T-helper 1 cell treated with Interleukin-12 subunit alpha and Interleukin-12 subunit beta and Interleukin-4 antibody, amounts not matched to agents 30 ng/mL and 1 ng/mL, for 36 hours (primary cell): ENCODE results near the gene TMEM205. TPM values are rescaled to one million over a fixed set of nuclear protein-coding genes. Genes with fewer than 3 reads are reported as not detected.
"Not testable (repeated sequence)": the region's sequence is repeated elsewhere in the genome, so short reads cannot be mapped to it uniquely, and the experiment has no call there.

ENCODE experiments used
- intact Hi-C: fragments of 100-400 bp; cut with micrococcal nuclease; formaldehyde crosslinking; loops from one replicate; pipeline ENCODE4 v1.15.1; 2024
- total RNA-seq: library from RNA; stranded (reverse); gene quantifications from 2 replicates; pipeline ENCODE4 v1.2.3, GENCODE V29; 2022

TMEM205 gene
- total RNA-seq, 1 donor from 2014 or later, result 41.9 TPM

- intact Hi-C loops, result not testable (repeated sequence)
Observed at GRCh38 chr19:11320278-11320995, 25.6 kb downstream of the TMEM205 start.

DNA sequence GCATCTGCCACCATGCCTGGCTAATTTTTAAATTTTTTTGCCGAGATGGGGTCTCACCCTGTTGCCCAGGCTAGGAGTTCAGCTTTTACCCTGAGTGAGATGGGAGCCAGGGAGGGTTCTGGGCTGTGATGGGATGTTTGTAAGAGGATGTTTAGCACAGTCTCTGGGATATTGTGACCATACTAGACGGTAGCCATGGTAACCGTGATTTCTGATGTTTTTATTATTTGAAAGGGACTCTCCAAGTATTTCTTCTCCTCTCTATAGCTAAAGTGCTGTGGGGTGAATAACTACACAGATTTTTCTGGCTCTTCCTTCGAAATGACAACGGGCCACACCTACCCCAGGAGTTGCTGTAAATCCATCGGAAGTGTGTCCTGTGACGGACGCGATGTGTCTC lies 39.7 kb downstream of the TMEM205 start:
- intact Hi-C loops, result no loop called here

DNA sequence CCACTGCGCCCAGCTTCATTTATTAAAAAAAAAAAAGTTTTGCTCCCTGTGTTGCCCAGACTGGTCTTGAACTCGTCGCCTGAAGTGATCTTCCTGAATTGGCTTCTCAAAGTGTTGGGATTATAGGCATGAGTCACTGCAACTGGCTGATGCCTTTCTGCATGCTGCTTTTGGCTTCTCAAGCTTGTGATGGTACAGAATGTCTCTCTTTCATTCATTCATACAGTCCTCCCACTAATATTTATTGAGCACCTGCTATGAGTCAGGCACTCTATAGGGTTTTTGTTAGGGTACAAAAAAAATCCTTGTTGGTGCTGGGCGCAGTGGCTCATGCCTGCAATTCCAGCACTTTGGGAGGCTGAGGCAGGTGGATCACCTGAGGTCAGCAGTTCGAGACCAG lies 41.1 kb downstream of the TMEM205 start:
- intact Hi-C loops, result no loop called here

- intact Hi-C loops, result no loop called here
Observed at GRCh38 chr19:11300811-11301120, 45.3 kb downstream of the TMEM205 start.

GRCh38 chr19:11299946-11300810 lies 45.9 kb downstream of the TMEM205 start:
- intact Hi-C loops, result no loop called here

- intact Hi-C loops, result no loop called here
Observed at GRCh38 chr19:11296264-11296663, 49.8 kb downstream of the TMEM205 start.

- intact Hi-C loops, result no loop called here
Observed at GRCh38 chr19:11295665-11296245, 50.3 kb downstream of the TMEM205 start, which contains the start of gene TSPAN16. Gene TSPAN16 (plus strand): TSS chr19:11296160. CDS start chr19:11296298, 138 bp downstream.

DNA sequence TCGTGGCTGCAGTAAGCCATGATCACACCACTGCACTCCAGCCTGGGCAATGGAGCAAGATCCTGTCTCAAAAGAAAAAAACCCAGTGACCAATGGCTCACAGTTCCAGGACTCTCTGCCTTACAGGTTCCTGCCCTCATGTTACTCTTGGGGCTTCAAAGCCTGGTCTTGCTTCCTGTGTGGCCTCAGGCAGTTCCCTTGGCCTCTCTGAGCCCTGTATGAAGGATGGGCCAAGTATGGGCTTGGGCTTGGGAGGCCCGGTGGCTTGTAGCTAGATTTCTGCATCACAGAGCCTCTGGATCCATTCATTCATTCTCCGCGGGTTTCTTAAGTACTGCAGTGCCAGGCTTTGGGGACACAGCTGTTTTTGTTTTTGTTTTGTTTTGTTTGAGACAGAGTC lies 50.9 kb downstream of the TMEM205 start:
- intact Hi-C loops, result no loop called here

GRCh38 chr19:11293433-11294389 lies 52.4 kb downstream of the TMEM205 start:
- intact Hi-C loops, result loop anchor here (1.0 to 5.0 kb wide), 4 partner anchors 88 to 294 kb away; partner anchors contain the start of genes ODAD3 and PRKCSH

Other genes with a start within 250 kb of the TMEM205 start
- 35.6 and 37.7 TPM in 2 replicates for gene SPC24, start 190.5 kb downstream of the TMEM205 start, total RNA-seq
- 0.64 and 2.2 TPM in 2 replicates for gene KANK2, start 148.7 kb downstream of the TMEM205 start, total RNA-seq
- gene ANGPTL8, start 106.6 kb downstream of the TMEM205 start, total RNA-seq, result not detected in 2 replicates
- 0.27 and 0.66 TPM in 2 replicates for gene DOCK6, start 83.7 kb downstream of the TMEM205 start, total RNA-seq
- not detected in 2 replicates for gene TSPAN16, start 50.1 kb downstream of the TMEM205 start, total RNA-seq
- gene RAB3D, start 6.6 kb downstream of the TMEM205 start, total RNA-seq, result 8.2 and 9.4 TPM in 2 replicates
- 18.2 and 22.5 TPM in 2 replicates for gene CCDC159, start 251 bp upstream of the TMEM205 start, total RNA-seq
- 2.5 and 2.6 TPM in 2 replicates for gene PLPPR2, start 9.2 kb upstream of the TMEM205 start, total RNA-seq
- gene SWSAP1, start 28.4 kb upstream of the TMEM205 start, total RNA-seq, result 2.9 and 3.2 TPM in 2 replicates
- gene EPOR, start 38.0 kb upstream of the TMEM205 start, total RNA-seq, result 5.2 and 6.4 TPM in 2 replicates
- gene RGL3, start 73.0 kb upstream of the TMEM205 start, total RNA-seq, result not detected in 2 replicates
- gene ODAD3, start 88.9 kb upstream of the TMEM205 start, total RNA-seq, result not detected in 2 replicates
- 311 and 319 TPM in 2 replicates for gene PRKCSH, start 89.4 kb upstream of the TMEM205 start, total RNA-seq
- gene ELAVL3, start 134.8 kb upstream of the TMEM205 start, total RNA-seq, result not detected in 2 replicates
- gene ZNF653, start 159.6 kb upstream of the TMEM205 start, total RNA-seq, result 18.2 and 20.0 TPM in 2 replicates
- 28.9 and 29.6 TPM in 2 replicates for gene ECSIT, start 182.9 kb upstream of the TMEM205 start, total RNA-seq
- not detected in 2 replicates for gene CNN1, start 192.6 kb upstream of the TMEM205 start, total RNA-seq
- gene ELOF1, start 213.0 kb upstream of the TMEM205 start, total RNA-seq, result 64.3 and 64.6 TPM in 2 replicates
- gene ACP5, start 231.4 kb upstream of the TMEM205 start, total RNA-seq, result 29.0 and 29.6 TPM in 2 replicates